Body of pancreas (tissue), 4 donors: ENCODE measurements around the gene SORCS1.

Experiments
- CTCF ChIP-seq, 7 experiments: fragments of 450-650 bp in 4 of 7; fragments of 200-600 bp in 3 of 7; sonication (generic) in 3 of 7; IDR thresholded peaks; one replicate each; pipeline ENCODE4 v1.5.1; 2016 to 2019; ENCODE audit warnings: antibody characterized with exemption in 7 of 7
- POLR2A ChIP-seq, 3 donors: fragments of 450-650 bp; IDR thresholded peaks; one replicate each; pipeline ENCODE4 v1.6.1; 2016; ENCODE audit warnings: antibody characterized with exemption in 3 of 3, mild to moderate bottlenecking in 2 of 3

- TF ChIP-seq CTCF (IDR thresholded peaks at IDR 0.05) (no peak), POLR2A (IDR thresholded peaks at IDR 0.05) (no peak)
Measured at GRCh38 chr10:106714734-106715555, 449.6 kb downstream of the SORCS1 start.
